Heart right ventricle (tissue), 16 donors: ENCODE measurements around the gene MAN2B1. TPM values are rescaled to one million over a fixed set of nuclear protein-coding genes. Genes with fewer than 3 reads are reported as not detected.

Source experiments
- ATAC-seq, 8 donors: fragments of 200-7000 bp; cut with Tn5 transposase; one replicate each; pipeline ENCODE4 v1.9.1; 2020; ENCODE audit warnings: mild to moderate bottlenecking in 8 of 8, moderate library complexity in 8 of 8, moderate number of reproducible peaks in 1 of 8
- DNase-seq, 2 donors: peaks; one replicate each; pipeline ENCODE4 v3.0.0-alpha.2; 2020
- H3K27ac ChIP-seq, 10 donors: fragments of 200-600 bp; sonication (generic) in 2 of 10; one replicate each; pipeline versions ENCODE4 v1.5.0 to v1.8.0; 2020 to 2022; ENCODE audit warnings: mild to moderate bottlenecking in 3 of 10
- H3K27me3 ChIP-seq, 7 donors: fragments of 200-600 bp; one replicate each; pipeline ENCODE4 v1.8.0; 2021 to 2022; ENCODE audit warnings: mild to moderate bottlenecking in 2 of 7
- H3K36me3 ChIP-seq, 9 donors: fragments of 200-600 bp; sonication (generic) in 1 of 9; one replicate each; pipeline versions ENCODE4 v1.5.0 to v1.8.0; 2020 to 2022; ENCODE audit warnings: mild to moderate bottlenecking in 2 of 9
- H3K4me1 ChIP-seq, 9 donors: fragments of 200-600 bp; sonication (generic) in 1 of 9; one replicate each; pipeline versions ENCODE4 v1.5.0 to v1.8.0; 2020 to 2022; ENCODE audit warnings: mild to moderate bottlenecking in 4 of 9
- H3K4me3 ChIP-seq, 10 donors: fragments of 200-600 bp; sonication (generic) in 2 of 10; one replicate each; pipeline versions ENCODE4 v1.5.0 to v1.8.0; 2020 to 2022; ENCODE audit warnings: mild to moderate bottlenecking in 7 of 10, moderate library complexity in 2 of 10
- H3K9me3 ChIP-seq, 11 donors: fragments of 200-600 bp in 10 of 11; sonication (generic) in 2 of 11; one replicate each; pipeline versions ENCODE4 v1.5.0 to v1.8.0; 2013 to 2022; ENCODE audit warnings: mild to moderate bottlenecking in 2 of 11, control low read depth in 1 of 11, moderate library complexity in 1 of 11
- WGBS, 2 donors: extraction: QIAGEN DNeasy Blood & Tissue Kit; methylation state at CpG; one replicate each; pipeline ENCODE4 v1.1.7; 2013; ENCODE audit warnings: inconsistent platforms in 1 of 2; 5-methylcytosine and 5-hydroxymethylcytosine counted together
- intact Hi-C, 10 donors: fragments of 100-400 bp; cut with DNase I; formaldehyde crosslinking; loops; one replicate each; pipeline versions ENCODE4 v1.11.1 to v1.14.2; 2022
- polyA plus RNA-seq, 2 donors: library from polyadenylated mRNA; stranded (reverse); fragments of 200-250 nt; gene quantifications; one replicate each; pipeline ENCODE4 v1.2.3, GENCODE V29; 2013
- total RNA-seq, 10 donors: library from RNA; stranded (reverse); fragmentation: NEBNext Ultra II Directional in 3 of 10; extraction: Animal tissue kit (Norgen Biotek cat#: 25700) in 3 of 10; gene quantifications; one replicate each; pipeline versions ENCODE4 v1.2.1 to v1.2.4, GENCODE V29; 2021 to 2023
- TF ChIP-seq, protein P1 (sequence below), 9 donors: fragments of 200-600 bp; sonication (generic) in 2 of 9; IDR thresholded peaks; one replicate each; pipeline versions ENCODE4 v1.5.0 to v1.8.0; 2021 to 2022; ENCODE audit warnings: antibody characterized with exemption in 9 of 9, mild to moderate bottlenecking in 5 of 9, moderate library complexity in 1 of 9
- donor health status: Arrhythmogenic right ventricular cardiomyopathy.
- donor health status: ischemic (EF 13 %, LVEDD 7.1; RV severe dilation, severe dysfunction).
- donor health status: healthy with polysubstance abuse.
- donor health status: DM: no; HTN: yes; CAD: no.
- donor health status: DM: no; HTN: no; CAD: no.
- donor health status: ischemic (EF 25% LVEDD 6.9; RV normal size, moderate dysfunction).
- donor health status: ischemic (EF 25% LVEDD 5.7; RV mildly dilated, moderate dysfunction).
- donor health status: healthy.
- donor health status: DM: yes; HTN: yes; CAD: no.
- donor health status: Ischemic cardiomyopathy.
- donor health status: ischemic (EF 35%, LVEDD 5.7; RV mildly dilated, moderate dysfunction).
- donor health status: nonischemic (EF 11% LVEDD 7.7; RV severe dilation, severe dysfunction).
- donor health status: DM: yes; HTN: yes; CAD: no.
- donor health status: PGD.
- donor health status: ischemic (EF 29% LVEDD 5.4; RV normal size, mild dysfunction).
- donor health status: nonischemic (EF 23%, LVEDD 6.1; RV moderate dilation, normal function).

The MAN2B1 gene
- total and polyA plus RNA-seq, 12 donors, result 14.2 to 89.9 (median 25.5) TPM

DNA sequence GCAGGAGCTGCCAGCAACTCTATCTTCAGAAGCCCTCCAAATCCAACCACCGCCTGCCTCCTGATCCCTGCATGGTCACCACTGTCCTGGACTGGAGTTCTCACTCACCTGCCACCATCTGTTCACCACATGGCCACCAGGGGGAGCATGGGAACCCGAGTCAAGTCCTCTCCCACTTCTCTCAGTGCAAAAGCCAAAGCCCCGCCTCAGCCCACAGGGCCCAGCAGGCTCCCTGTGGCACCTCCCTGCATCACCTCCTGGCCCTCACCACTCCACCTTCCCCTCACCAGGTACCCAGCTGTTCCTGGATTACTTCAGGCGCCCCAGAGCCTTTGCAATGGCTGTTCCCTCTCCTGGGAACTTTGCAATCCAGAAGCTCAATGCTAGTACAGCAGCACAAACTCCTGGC is 9.8 kb upstream of the MAN2B1 start:
- intact Hi-C loops, result loop anchor here in 6 of 10 donors (2.0 to 10.0 kb wide), 6 partner anchors 112 to 472 kb away; partner anchors contain the start of gene JUNB (in 2 of the 6)
- ATAC-seq (peak; percentile 13 to 55 (median 38)), DNase-seq (peak; percentile 83)
- H3K4me1 ChIP-seq, result peaks cover 0 to 28% (median 13%) of the 10 kb centered on the region in 9 donors
- H3K36me3 ChIP-seq, result peaks cover 0 to 89% (median 65%) of the 10 kb centered on the region in 9 donors
- TF ChIP-seq, protein P1, sequence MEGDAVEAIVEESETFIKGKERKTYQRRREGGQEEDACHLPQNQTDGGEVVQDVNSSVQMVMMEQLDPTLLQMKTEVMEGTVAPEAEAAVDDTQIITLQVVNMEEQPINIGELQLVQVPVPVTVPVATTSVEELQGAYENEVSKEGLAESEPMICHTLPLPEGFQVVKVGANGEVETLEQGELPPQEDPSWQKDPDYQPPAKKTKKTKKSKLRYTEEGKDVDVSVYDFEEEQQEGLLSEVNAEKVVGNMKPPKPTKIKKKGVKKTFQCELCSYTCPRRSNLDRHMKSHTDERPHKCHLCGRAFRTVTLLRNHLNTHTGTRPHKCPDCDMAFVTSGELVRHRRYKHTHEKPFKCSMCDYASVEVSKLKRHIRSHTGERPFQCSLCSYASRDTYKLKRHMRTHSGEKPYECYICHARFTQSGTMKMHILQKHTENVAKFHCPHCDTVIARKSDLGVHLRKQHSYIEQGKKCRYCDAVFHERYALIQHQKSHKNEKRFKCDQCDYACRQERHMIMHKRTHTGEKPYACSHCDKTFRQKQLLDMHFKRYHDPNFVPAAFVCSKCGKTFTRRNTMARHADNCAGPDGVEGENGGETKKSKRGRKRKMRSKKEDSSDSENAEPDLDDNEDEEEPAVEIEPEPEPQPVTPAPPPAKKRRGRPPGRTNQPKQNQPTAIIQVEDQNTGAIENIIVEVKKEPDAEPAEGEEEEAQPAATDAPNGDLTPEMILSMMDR (IDR thresholded peaks at IDR 0.05), result peak; percentile 56 to 89 (median 83)
- H3K9me3 ChIP-seq, result no peaks in the 10 kb centered on the region
- 15 to 21% methylated on average over 4 of the region's 4 CpGs for WGBS, 2 donors
- no peak overlapping the region for H3K27ac ChIP-seq
- no peaks in the 10 kb centered on the region for H3K27me3 ChIP-seq
- no peak overlapping the region for H3K4me3 ChIP-seq

DNA sequence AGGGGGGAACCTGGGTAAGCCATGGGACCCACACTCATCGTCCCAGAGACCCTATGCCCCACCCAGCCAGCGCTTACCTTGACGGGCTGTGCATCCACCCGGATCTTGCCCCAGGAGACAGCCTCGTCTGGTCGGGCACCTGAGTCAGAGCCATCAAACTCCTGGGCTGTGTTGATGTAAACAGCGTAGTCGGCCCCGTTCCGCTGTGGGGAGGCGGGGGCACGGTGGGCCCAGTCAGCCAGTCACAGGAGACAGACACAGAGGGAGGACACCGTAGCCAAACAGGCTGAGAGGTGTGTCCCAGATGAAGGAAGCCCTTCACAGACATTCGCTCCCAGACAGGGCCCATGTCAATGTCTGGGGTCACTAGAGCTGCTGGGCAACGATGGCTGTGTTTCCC is 9.4 kb upstream of the MAN2B1 start:
- WGBS, 2 donors, result 90% methylated on average over 15 of the region's 15 CpGs
- Histone ChIP-seq H3K4me1 (peaks cover 0 to 29% (median 13%) of the 10 kb centered on the region in 9 donors), H3K27ac (no peak overlapping the region), H3K27me3 (no peaks in the 10 kb centered on the region), H3K4me3 (no peak overlapping the region), H3K36me3 (peaks cover 0 to 91% (median 65%) of the 10 kb centered on the region in 9 donors), H3K9me3 (no peaks in the 10 kb centered on the region)
- no peak for DNase-seq
- TF ChIP-seq, protein P1 (IDR thresholded peaks at IDR 0.05), result no peak
- intact Hi-C loops, result loop anchor here in 6 of 10 donors (2.0 to 10.0 kb wide), 6 partner anchors 111 to 471 kb away; partner anchors contain the start of gene JUNB (in 2 of the 6)
- peak in 1 of 8 donors; percentile 9 for ATAC-seq

DNA sequence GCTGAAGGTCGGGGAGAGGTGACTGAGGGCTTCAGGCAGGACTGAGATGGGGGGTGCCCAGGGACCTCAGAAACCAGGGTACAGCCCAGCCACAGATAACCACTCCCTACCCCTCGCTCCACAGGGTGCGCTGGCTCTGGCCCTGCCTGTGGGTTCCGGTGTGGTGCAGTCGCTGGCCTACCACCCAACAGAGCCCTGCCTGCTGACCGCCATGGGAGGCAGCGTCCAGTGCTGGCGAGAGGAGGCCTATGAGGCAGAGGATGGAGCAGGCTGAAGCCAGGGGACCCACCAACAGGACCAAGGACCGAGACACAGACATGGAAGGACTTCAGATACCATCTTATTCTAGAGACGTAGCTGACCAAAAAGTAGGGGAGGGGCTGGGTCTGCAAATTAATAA is 8.9 kb upstream of the MAN2B1 start:
- no peak for DNase-seq

DNA sequence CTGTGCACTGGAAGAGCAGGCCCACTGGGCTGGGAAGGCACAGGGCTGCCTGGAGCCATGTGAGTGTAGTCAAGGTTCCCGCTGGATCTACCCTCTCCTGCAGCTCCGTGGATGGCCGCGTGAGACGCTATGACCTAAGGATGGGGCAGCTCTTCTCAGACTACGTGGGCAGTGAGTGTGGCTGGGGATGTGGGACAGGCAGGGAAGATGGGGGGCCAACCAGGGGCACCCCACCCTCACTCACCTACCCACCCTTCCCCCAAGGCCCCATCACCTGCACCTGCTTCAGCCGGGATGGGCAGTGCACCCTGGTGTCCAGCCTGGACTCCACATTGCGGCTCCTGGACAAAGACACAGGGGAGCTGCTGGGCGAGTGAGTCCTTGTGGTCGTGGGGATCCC is 6.2 kb upstream of the MAN2B1 start:
- no peak for ATAC-seq
- H3K36me3 ChIP-seq, result peaks cover 0 to 73% (median 45%) of the 10 kb centered on the region in 9 donors
- intact Hi-C loops, result loop anchor here in 6 of 10 donors (2.0 to 10.0 kb wide), 5 partner anchors 32 to 468 kb away; partner anchors contain the start of gene JUNB (in 2 of the 6)
- no peak overlapping the region for H3K4me3 ChIP-seq
- TF ChIP-seq, protein P1 (IDR thresholded peaks at IDR 0.05), result no peak
- no peaks in the 10 kb centered on the region for H3K27me3 ChIP-seq
- H3K4me1 ChIP-seq, result peaks cover 9 to 38% (median 25%) of the 10 kb centered on the region in 9 donors
- H3K27ac ChIP-seq, result no peak overlapping the region
- WGBS, 2 donors, result 86 to 88% methylated on average over 10 of the region's 10 CpGs
- no peaks in the 10 kb centered on the region for H3K9me3 ChIP-seq
- DNase-seq, result no peak

More for the DNA sequence above, 8.9 kb upstream of the MAN2B1 start:
- H3K36me3 ChIP-seq, result peaks cover 0 to 93% (median 65%) of the 10 kb centered on the region in 9 donors
- H3K27ac ChIP-seq, result no peak overlapping the region
- H3K27me3 ChIP-seq, result no peaks in the 10 kb centered on the region
- 92 to 93% methylated on average over 10 of the region's 10 CpGs for WGBS, 2 donors
- peaks cover 2 to 29% (median 12%) of the 10 kb centered on the region in 9 donors for H3K4me1 ChIP-seq
- TF ChIP-seq, protein P1 (IDR thresholded peaks at IDR 0.05), result no peak
- ATAC-seq, result peak in 1 of 8 donors; percentile 7
- intact Hi-C loops, result loop anchor here in 5 of 10 donors (5.0 to 10.0 kb wide), 5 partner anchors 111 to 471 kb away; partner anchors contain the start of gene JUNB (in 2 of the 5)
- H3K9me3 ChIP-seq, result no peaks in the 10 kb centered on the region
- H3K4me3 ChIP-seq, result no peak overlapping the region
